CD14-positive monocyte (primary cell): ENCODE data around the gene PPFIA3. TPM values are rescaled to one million over a fixed set of nuclear protein-coding genes. Genes with fewer than 3 reads are reported as not detected.

Experiments used
- DNase-seq, 3 donors: peaks; one replicate each; pipeline ENCODE4 v3.0.0-alpha.2; 2011 to 2022
- H2AFZ ChIP-seq: 2 replicates; pipeline ENCODE4 v1.6.0; 2012; ENCODE audit warnings: mild to moderate bottlenecking, low read depth, low read length, inconsistent platforms; ENCODE audit not compliant: insufficient read depth, poor library complexity, severe bottlenecking
- H3K27ac ChIP-seq, 2 donors: 1 replicate in 1 of 2; 2 replicates in 1 of 2; pipeline ENCODE4 v1.5.1; 2012 to 2013; ENCODE audit warnings: low read length in 2 of 2, control low read depth in 1 of 2, inconsistent platforms in 1 of 2, low read depth in 1 of 2, mild to moderate bottlenecking in 1 of 2
- H3K27me3 ChIP-seq, 2 donors: one replicate each; pipeline versions ENCODE4 v1.6.0 to v1.6.1; 2011 to 2013; ENCODE audit warnings: low read length in 2 of 2; ENCODE audit not compliant: control insufficient read depth in 2 of 2, insufficient read depth in 2 of 2
- H3K36me3 ChIP-seq, 2 donors: replicated peaks in 1 of 2; 1 replicate in 1 of 2; 2 replicates in 1 of 2; pipeline versions ENCODE4 v1.5.1 to v1.6.1; 2012 to 2013; ENCODE audit warnings: low read length in 2 of 2, control low read depth in 1 of 2, inconsistent platforms in 1 of 2, mild to moderate bottlenecking in 1 of 2; ENCODE audit not compliant: insufficient read depth in 2 of 2, control insufficient read depth in 1 of 2
- H3K4me1 ChIP-seq, 2 donors: 1 replicate in 1 of 2; 2 replicates in 1 of 2; pipeline versions ENCODE4 v1.5.1 to v1.6.1; 2012 to 2013; ENCODE audit warnings: low read length in 2 of 2, control low read depth in 1 of 2, inconsistent platforms in 1 of 2, mild to moderate bottlenecking in 1 of 2, moderate library complexity in 1 of 2; ENCODE audit not compliant: insufficient read depth in 2 of 2, control insufficient read depth in 1 of 2
- H3K4me2 ChIP-seq: replicated peaks from 2 replicates; pipeline ENCODE3; 2012; ENCODE audit warnings: low read length, moderate library complexity, mild to moderate bottlenecking; ENCODE audit not compliant: poor library complexity, severe bottlenecking; ENCODE audit errors: extremely low read depth
- H3K4me3 ChIP-seq, 3 experiments: fragments of 200-600 bp in 1 of 3; sonication (generic) in 1 of 3; replicated peaks in 1 of 3; 1 replicate in 2 of 3; 2 replicates in 1 of 3; pipeline ENCODE4 v1.5.1; 2011 to 2013; ENCODE audit warnings: low read length in 3 of 3, mild to moderate bottlenecking in 3 of 3, control low read depth in 2 of 3, low read depth in 2 of 3, inconsistent platforms in 1 of 3, moderate library complexity in 1 of 3
- H3K79me2 ChIP-seq: 2 replicates; pipeline ENCODE4 v1.6.0; 2012; ENCODE audit warnings: mild to moderate bottlenecking, control low read depth, inconsistent platforms, low read length, moderate library complexity; ENCODE audit not compliant: insufficient read depth
- H3K9ac ChIP-seq: 2 replicates; pipeline ENCODE4 v1.6.0; 2017; ENCODE audit warnings: low read length, mild to moderate bottlenecking; ENCODE audit not compliant: insufficient read depth, poor library complexity, severe bottlenecking
- H3K9me3 ChIP-seq, 2 donors: replicated peaks in 1 of 2; 1 replicate in 1 of 2; 2 replicates in 1 of 2; pipeline versions ENCODE4 v1.5.1 to v1.6.1; 2012 to 2013; ENCODE audit warnings: low read length in 2 of 2, control low read depth in 1 of 2; ENCODE audit not compliant: control insufficient read depth in 1 of 2, insufficient read depth in 1 of 2
- H4K20me1 ChIP-seq: 2 replicates; pipeline ENCODE4 v1.6.0; 2012; ENCODE audit warnings: mild to moderate bottlenecking, low read length, control low read depth, moderate library complexity; ENCODE audit not compliant: insufficient read depth
- H3K27ac Mint-ChIP-seq, 7 donors: one replicate each; pipeline ENCODE4 v1.8.0; 2020; ENCODE audit warnings: mild to moderate bottlenecking in 7 of 7, mixed read lengths in 7 of 7, moderate library complexity in 6 of 7, inconsistent platforms in 2 of 7
- H3K27me3 Mint-ChIP-seq, 3 donors: one replicate each; pipeline ENCODE4 v1.8.0; 2021 to 2022; ENCODE audit warnings: low read depth in 3 of 3, mild to moderate bottlenecking in 3 of 3, mixed read lengths in 3 of 3, moderate library complexity in 3 of 3, inconsistent platforms in 1 of 3
- H3K36me3 Mint-ChIP-seq, 2 donors: one replicate each; pipeline ENCODE4 v1.8.0; 2020; ENCODE audit warnings: mixed read lengths in 2 of 2, inconsistent platforms in 1 of 2, mild to moderate bottlenecking in 1 of 2
- H3K4me1 Mint-ChIP-seq: one replicate; pipeline ENCODE4 v1.8.0; 2020; ENCODE audit warnings: mild to moderate bottlenecking, mixed read lengths
- H3K4me3 Mint-ChIP-seq, 2 donors: one replicate each; pipeline ENCODE4 v1.8.0; 2020; ENCODE audit warnings: mild to moderate bottlenecking in 2 of 2, mixed read lengths in 2 of 2, moderate library complexity in 1 of 2
- H3K9me3 Mint-ChIP-seq, 7 donors: one replicate each; pipeline ENCODE4 v1.8.0; 2020 to 2022; ENCODE audit warnings: mixed read lengths in 7 of 7, mild to moderate bottlenecking in 6 of 7, moderate library complexity in 6 of 7, inconsistent platforms in 2 of 7
- WGBS: methylation state at CpG from one replicate; pipeline ENCODE4 v1.1.5; 2013; ENCODE audit warnings: missing lambda C conversion rate; ENCODE audit not compliant: insufficient coverage; 5-methylcytosine and 5-hydroxymethylcytosine counted together
- intact Hi-C, 2 donors: fragments of 100-400 bp; cut with micrococcal nuclease; formaldehyde crosslinking; loops; one replicate each; pipeline versions ENCODE4 v1.15.0 to v1.15.1; 2023
- polyA plus RNA-seq, 3 donors: library from polyadenylated mRNA; depleted of rRNA in 1 of 3; unstranded in 2 of 3; stranded (reverse) in 1 of 3; fragments of 300-500 nt in 2 of 3; fragments of >200 nt in 1 of 3; fragmentation: Illumina TruSeq in 2 of 3; gene quantifications; 1 replicate in 2 of 3; 2 replicates in 1 of 3; pipeline ENCODE4 v1.2.3, GENCODE V29; 2012 to 2021
- TF ChIP-seq, protein P1 (sequence below): fragments of 200-600 bp; IDR thresholded peaks from one replicate; pipeline ENCODE4 v1.8.0; 2022; ENCODE audit warnings: antibody characterized with exemption, mild to moderate bottlenecking

Gene PPFIA3
- polyA plus RNA-seq, 3 donors = 0.43 TPM; not detected in 2

DNA sequence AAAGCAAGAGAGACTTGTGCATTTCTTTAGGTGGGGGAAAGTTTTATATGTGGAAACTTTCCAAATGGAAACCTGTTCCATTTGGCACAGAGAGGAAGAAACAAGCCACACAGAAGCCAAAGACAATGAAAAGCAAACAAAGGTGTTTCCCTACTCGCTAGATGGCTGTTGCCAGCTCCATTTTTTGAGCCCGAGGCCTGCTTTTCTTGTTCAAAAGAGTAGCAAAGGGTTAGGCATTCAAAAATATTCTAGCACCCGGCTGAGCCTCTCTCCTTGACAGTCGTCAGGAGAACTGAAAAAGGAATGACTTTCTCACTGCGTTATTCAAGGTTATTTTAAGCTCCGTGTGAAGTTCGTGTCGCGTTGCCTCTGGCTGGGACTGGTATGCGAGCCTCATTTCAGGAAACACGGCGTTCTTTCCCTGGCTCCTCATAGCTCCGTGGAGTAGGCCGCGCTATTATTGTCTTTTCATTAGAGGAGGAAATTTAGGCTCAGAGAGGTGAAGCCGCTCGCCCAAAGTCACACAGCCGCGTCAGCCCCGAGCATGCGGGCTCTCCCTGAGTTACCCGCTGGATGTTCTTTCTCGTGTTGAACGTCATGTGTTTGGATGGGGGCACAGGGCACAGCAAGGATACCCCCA is 45.9 kb downstream of the PPFIA3 start:
- no peak overlapping the region for H3K4me3 ChIP-seq
- no peak overlapping the region for H3K27ac ChIP-seq
- H3K27me3 ChIP-seq = no peaks in the 10 kb centered on the region
- Mint-ChIP-seq H3K27me3 (peaks cover 4 to 21% (median 10%) of the 10 kb centered on the region in 3 donors), H3K36me3 (no peaks in the 10 kb centered on the region), H3K27ac (no peak overlapping the region), H3K4me3 (no peak overlapping the region), H3K4me1 (no peaks in the 10 kb centered on the region), H3K9me3 (no peaks in the 10 kb centered on the region)
- no peaks in the 10 kb centered on the region for H3K79me2 ChIP-seq
- TF ChIP-seq, protein P1, sequence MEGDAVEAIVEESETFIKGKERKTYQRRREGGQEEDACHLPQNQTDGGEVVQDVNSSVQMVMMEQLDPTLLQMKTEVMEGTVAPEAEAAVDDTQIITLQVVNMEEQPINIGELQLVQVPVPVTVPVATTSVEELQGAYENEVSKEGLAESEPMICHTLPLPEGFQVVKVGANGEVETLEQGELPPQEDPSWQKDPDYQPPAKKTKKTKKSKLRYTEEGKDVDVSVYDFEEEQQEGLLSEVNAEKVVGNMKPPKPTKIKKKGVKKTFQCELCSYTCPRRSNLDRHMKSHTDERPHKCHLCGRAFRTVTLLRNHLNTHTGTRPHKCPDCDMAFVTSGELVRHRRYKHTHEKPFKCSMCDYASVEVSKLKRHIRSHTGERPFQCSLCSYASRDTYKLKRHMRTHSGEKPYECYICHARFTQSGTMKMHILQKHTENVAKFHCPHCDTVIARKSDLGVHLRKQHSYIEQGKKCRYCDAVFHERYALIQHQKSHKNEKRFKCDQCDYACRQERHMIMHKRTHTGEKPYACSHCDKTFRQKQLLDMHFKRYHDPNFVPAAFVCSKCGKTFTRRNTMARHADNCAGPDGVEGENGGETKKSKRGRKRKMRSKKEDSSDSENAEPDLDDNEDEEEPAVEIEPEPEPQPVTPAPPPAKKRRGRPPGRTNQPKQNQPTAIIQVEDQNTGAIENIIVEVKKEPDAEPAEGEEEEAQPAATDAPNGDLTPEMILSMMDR = no peak
- H3K9me3 ChIP-seq = no peaks in the 10 kb centered on the region
- no peak overlapping the region for H3K9ac ChIP-seq
- intact Hi-C loops = no loop called here
- H4K20me1 ChIP-seq = no peaks in the 10 kb centered on the region
- WGBS = 91% methylated on average over 22 of the region's 24 CpGs
- no peak for DNase-seq
- no peaks in the 10 kb centered on the region for H3K36me3 ChIP-seq
- no peak overlapping the region for H3K4me2 ChIP-seq
- H2AFZ ChIP-seq = no peak overlapping the region
- no peaks in the 10 kb centered on the region for H3K4me1 ChIP-seq

DNA sequence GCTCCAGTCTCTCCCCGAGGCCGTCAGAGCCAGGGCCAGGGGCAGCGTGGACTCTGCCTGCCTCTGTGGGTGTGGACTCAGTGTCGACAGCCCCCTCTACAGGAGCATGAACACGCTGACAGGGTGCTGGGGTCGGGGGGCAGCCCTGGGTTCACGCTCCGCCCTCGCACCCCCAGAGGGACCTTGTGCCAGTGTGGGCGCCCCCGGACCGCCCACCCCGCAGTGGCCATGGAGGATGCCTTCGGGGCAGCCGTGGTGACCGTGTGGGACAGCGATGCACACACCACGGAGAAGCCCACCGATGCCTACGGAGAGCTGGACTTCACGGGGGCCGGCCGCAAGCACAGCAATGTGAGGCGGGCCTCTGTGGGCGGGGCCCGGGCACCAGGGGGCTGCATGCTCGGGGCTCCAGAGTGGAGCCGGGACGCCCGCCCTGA is 46.5 kb downstream of the PPFIA3 start:
- Histone ChIP-seq H3K27ac (no peak overlapping the region), H3K36me3 (no peaks in the 10 kb centered on the region), H3K9ac (no peak overlapping the region), H3K79me2 (no peaks in the 10 kb centered on the region), H3K4me3 (no peak overlapping the region), H3K9me3 (no peaks in the 10 kb centered on the region), H3K4me2 (no peak overlapping the region), H3K4me1 (no peaks in the 10 kb centered on the region), H4K20me1 (no peaks in the 10 kb centered on the region), H3K27me3 (no peaks in the 10 kb centered on the region), H2AFZ (no peak overlapping the region)
- Mint-ChIP-seq H3K27ac (no peak overlapping the region), H3K4me3 (no peak overlapping the region), H3K36me3 (no peaks in the 10 kb centered on the region), H3K27me3 (peaks cover 4 to 18% (median 10%) of the 10 kb centered on the region in 3 donors), H3K4me1 (no peaks in the 10 kb centered on the region), H3K9me3 (no peaks in the 10 kb centered on the region)
- TF ChIP-seq, protein P1 = no peak
- intact Hi-C loops = no loop called here
- DNase-seq = no peak
- 91% methylated on average over 30 of the region's 30 CpGs for WGBS
